Upper lobe of right lung (tissue), 1 donor: ENCODE measurements around the gene SRPX. TPM values are rescaled to one million over a fixed set of nuclear protein-coding genes. Genes with fewer than 3 reads are reported as not detected.

Experiments used
- ATAC-seq: fragments of 200-7000 bp; cut with Tn5 transposase; one replicate; pipeline ENCODE4 v1.9.1; 2020; ENCODE audit warnings: mild to moderate bottlenecking, moderate library complexity
- DNase-seq: peaks from one replicate; pipeline ENCODE4 v3.0.0-alpha.2; 2020
- H3K27ac ChIP-seq: fragments of 200-600 bp; one replicate; pipeline ENCODE4 v1.8.0; 2022
- H3K27me3 ChIP-seq: fragments of 200-600 bp; one replicate; pipeline ENCODE4 v1.8.0; 2022; ENCODE audit warnings: mild to moderate bottlenecking
- H3K36me3 ChIP-seq: fragments of 200-600 bp; one replicate; pipeline ENCODE4 v1.8.0; 2022
- H3K4me1 ChIP-seq: fragments of 200-600 bp; one replicate; pipeline ENCODE4 v1.8.0; 2022
- H3K4me3 ChIP-seq: fragments of 200-600 bp; one replicate; pipeline ENCODE4 v1.8.0; 2022; ENCODE audit warnings: mild to moderate bottlenecking
- H3K9me3 ChIP-seq: fragments of 200-600 bp; one replicate; pipeline ENCODE4 v1.8.0; 2022
- intact Hi-C: fragments of 100-400 bp; cut with DNase I; formaldehyde crosslinking; loops from one replicate; pipeline ENCODE4 v1.11.0; 2022
- total RNA-seq: library from RNA; stranded (reverse); fragmentation: NEBNext Ultra II Directional; extraction: Animal tissue kit (Norgen Biotek cat#: 25700); gene quantifications from one replicate; pipeline ENCODE4 v1.2.1, GENCODE V29; 2021
- TF ChIP-seq, protein P1 (sequence below): fragments of 200-600 bp; IDR thresholded peaks from one replicate; pipeline ENCODE4 v1.8.0; 2022; ENCODE audit warnings: antibody characterized with exemption
- donor health status: DM: no; HTN: yes; CAD: no; lungs with severe emphysema.

The SRPX gene
- total RNA-seq, 1 donor from 2014 or later, result 56.7 TPM

- H3K4me3 ChIP-seq, result no peak overlapping the region
- no peaks in the 10 kb centered on the region for H3K36me3 ChIP-seq
- H3K27me3 ChIP-seq, result no peaks in the 10 kb centered on the region
- intact Hi-C loops, result no loop called here
- DNase-seq (no peak), ATAC-seq (no peak)
- H3K4me1 ChIP-seq, result no peaks in the 10 kb centered on the region
- TF ChIP-seq, protein P1, sequence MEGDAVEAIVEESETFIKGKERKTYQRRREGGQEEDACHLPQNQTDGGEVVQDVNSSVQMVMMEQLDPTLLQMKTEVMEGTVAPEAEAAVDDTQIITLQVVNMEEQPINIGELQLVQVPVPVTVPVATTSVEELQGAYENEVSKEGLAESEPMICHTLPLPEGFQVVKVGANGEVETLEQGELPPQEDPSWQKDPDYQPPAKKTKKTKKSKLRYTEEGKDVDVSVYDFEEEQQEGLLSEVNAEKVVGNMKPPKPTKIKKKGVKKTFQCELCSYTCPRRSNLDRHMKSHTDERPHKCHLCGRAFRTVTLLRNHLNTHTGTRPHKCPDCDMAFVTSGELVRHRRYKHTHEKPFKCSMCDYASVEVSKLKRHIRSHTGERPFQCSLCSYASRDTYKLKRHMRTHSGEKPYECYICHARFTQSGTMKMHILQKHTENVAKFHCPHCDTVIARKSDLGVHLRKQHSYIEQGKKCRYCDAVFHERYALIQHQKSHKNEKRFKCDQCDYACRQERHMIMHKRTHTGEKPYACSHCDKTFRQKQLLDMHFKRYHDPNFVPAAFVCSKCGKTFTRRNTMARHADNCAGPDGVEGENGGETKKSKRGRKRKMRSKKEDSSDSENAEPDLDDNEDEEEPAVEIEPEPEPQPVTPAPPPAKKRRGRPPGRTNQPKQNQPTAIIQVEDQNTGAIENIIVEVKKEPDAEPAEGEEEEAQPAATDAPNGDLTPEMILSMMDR, result no peak
- no peak overlapping the region for H3K27ac ChIP-seq
- no peaks in the 10 kb centered on the region for H3K9me3 ChIP-seq
Measured at GRCh38 chrX:38111196-38111595, 109.5 kb downstream of the SRPX start.

- intact Hi-C loops, result no loop called here
- no peak for DNase-seq
- no peaks in the 10 kb centered on the region for H3K36me3 ChIP-seq
- TF ChIP-seq, protein P1, result no peak
- H3K27me3 ChIP-seq, result no peaks in the 10 kb centered on the region
- no peaks in the 10 kb centered on the region for H3K9me3 ChIP-seq
- no peaks in the 10 kb centered on the region for H3K4me1 ChIP-seq
- no peak overlapping the region for H3K4me3 ChIP-seq
- no peak for ATAC-seq
- H3K27ac ChIP-seq, result no peak overlapping the region
Measured at GRCh38 chrX:38110231-38110630, 110.4 kb downstream of the SRPX start.

DNA sequence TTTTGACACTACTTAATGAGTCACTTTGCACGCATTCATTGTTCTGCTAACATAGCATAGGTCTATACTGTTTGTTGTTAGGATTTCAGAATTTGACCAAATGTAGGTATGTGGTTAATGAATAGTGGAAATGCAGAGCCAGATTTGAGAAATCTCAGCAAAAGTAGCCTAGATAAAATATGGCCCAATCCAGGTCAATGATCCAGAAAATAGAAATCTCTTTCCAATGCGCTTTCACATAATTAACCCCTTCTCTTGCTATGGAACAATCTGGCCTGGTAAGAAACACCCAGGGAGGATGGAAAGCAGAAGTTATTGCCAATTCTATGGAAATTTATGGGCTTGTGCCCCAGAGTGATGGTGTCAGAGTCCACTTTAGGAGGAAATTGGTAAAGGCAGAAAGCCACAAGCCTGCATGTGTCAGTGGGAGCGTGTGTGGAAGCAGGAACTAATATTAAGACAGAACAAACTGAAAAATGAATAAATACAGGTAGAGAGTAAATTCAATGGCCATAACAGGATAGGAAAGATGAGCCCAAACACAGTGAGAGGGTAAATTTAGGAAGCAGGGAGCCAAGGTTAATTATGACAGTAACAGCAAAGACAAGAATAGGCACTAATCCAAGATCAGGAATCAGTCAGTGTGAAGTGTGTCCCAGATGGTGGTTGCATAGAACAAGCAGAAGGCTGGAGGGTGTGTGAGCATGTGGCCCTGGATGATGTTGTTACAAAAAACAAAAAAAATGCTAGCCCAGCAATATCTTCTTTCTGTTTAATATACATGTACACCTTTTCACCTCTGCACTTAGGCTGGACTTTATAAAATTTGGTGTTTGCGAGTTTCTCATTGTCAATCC lies 111.4 kb downstream of the SRPX start:
- Histone ChIP-seq H3K4me3 (no peak overlapping the region), H3K27me3 (no peaks in the 10 kb centered on the region), H3K4me1 (no peaks in the 10 kb centered on the region), H3K9me3 (no peaks in the 10 kb centered on the region), H3K36me3 (no peaks in the 10 kb centered on the region), H3K27ac (no peak overlapping the region)
- intact Hi-C loops, result no loop called here
- TF ChIP-seq, protein P1, result no peak
- no peak for DNase-seq
- ATAC-seq, result no peak

GRCh38 chrX:38108364-38108763 lies 112.3 kb downstream of the SRPX start:
- no peak for DNase-seq
- H3K4me3 ChIP-seq, result no peak overlapping the region
- no peak overlapping the region for H3K27ac ChIP-seq
- H3K36me3 ChIP-seq, result no peaks in the 10 kb centered on the region
- intact Hi-C loops, result no loop called here
- ATAC-seq, result no peak
- no peaks in the 10 kb centered on the region for H3K4me1 ChIP-seq
- no peaks in the 10 kb centered on the region for H3K9me3 ChIP-seq
- TF ChIP-seq, protein P1, result no peak
- H3K27me3 ChIP-seq, result no peaks in the 10 kb centered on the region

DNA sequence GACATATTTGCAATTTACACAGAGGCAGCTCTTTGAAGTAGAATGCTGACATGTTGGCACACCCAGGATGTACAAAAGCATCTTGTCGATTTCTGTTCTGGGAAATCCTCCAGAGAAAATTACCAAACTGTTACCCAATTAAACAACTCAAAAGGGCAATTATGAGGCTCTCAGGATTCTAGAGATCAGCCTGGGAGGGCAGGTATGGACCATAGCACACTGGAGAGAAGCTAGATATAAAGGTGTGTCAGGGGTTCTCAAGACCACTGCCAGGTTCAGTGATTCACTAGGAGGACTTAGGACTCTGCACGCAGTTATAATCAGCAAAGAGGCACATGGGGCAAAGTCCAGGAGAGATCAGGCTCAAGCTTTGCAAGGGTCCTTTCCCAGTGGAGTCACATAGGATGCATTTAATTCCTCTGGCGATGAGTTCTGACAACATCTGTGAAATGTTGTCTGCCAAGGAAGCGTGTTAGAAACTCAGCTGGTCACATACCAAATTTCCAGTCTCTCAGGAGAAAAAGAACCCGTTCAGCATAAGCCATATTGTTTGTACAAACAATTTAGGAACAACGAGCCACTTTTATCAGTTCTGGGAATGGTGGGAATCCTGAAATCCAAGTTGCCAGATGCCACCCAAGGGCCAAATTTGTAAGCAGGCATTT lies 113.5 kb downstream of the SRPX start:
- Histone ChIP-seq H3K27ac (no peak overlapping the region), H3K36me3 (no peaks in the 10 kb centered on the region), H3K9me3 (no peaks in the 10 kb centered on the region), H3K27me3 (no peaks in the 10 kb centered on the region), H3K4me1 (no peaks in the 10 kb centered on the region), H3K4me3 (no peak overlapping the region)
- intact Hi-C loops, result no loop called here
- DNase-seq (no peak), ATAC-seq (no peak)
- TF ChIP-seq, protein P1, result no peak
